GM12865 (cell line): ENCODE results near the gene PLAGL2.
A peak's percentile ranks its signal among the peaks of the same experiment; 100 is the strongest.
"Not testable (repeated sequence)": the region's sequence is repeated elsewhere in the genome, so short reads cannot be mapped to it uniquely, and the experiment has no call there.

Experiments used
- DNase-seq: peaks from one replicate; pipeline ENCODE4 v3.0.0; 2010; ENCODE audit warnings: low read depth
- H3K4me3 ChIP-seq: 2 replicates; pipeline ENCODE4 v1.5.1; 2011; ENCODE audit warnings: mild to moderate bottlenecking, low read depth, low read length, control low read depth
- TF ChIP-seq, protein P1 (sequence below): IDR thresholded peaks from 2 replicates; pipeline ENCODE4 v1.5.1; 2011; ENCODE audit warnings: low read length, control low read depth, low read depth, inconsistent platforms; ENCODE audit not compliant: insufficient read depth; ENCODE audit errors: missing control alignments

The PLAGL2 gene, protein sequence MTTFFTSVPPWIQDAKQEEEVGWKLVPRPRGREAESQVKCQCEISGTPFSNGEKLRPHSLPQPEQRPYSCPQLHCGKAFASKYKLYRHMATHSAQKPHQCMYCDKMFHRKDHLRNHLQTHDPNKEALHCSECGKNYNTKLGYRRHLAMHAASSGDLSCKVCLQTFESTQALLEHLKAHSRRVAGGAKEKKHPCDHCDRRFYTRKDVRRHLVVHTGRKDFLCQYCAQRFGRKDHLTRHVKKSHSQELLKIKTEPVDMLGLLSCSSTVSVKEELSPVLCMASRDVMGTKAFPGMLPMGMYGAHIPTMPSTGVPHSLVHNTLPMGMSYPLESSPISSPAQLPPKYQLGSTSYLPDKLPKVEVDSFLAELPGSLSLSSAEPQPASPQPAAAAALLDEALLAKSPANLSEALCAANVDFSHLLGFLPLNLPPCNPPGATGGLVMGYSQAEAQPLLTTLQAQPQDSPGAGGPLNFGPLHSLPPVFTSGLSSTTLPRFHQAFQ

DNA sequence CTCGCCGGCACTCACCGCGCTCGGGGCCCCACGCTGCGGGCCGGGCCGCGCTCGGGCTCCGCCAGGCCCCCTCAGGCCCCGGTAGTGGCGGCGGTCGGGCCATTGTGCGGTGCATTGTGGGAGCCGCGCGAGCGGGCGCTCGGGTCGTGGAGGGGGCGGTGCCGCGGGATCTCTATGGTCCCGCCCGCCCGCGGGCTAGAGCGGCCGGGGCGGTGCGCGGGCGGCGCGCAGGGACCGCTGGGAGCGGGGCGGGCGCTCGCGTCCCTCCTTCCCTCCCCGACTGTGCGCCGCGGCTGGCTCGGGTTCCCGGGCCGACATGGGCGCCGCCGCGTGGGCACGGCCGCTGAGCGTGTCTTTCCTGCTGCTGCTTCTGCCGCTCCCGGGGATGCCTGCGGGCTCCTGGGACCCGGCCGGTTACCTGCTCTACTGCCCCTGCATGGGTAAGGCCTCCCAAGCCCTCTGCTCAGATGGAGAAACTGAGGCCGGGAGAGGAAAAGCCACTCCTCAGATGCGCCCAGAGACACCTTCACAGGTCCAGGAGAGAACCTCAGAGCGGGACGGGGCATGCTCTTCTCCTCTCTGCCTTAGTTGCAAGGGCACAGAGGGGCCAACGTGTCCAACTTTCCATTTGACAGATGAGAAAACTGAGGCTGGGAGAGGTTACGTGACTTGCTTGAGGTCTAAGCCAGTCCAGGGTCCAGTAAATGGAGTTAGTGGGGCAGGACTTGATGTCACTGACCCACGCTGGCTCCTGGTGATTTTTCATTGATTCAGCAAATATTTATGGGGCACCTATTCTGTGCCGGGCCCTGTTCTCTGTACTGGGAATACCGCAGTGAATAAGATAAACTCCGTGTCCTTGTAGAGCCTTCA is at the start of gene PLAGL2, which contains the start of gene POFUT1:
Gene PLAGL2, minus strand, starts transcription at position 118 of the 873 bp plus-strand sequence. CDS start 5,565 bp downstream, outside the sequence.
Gene POFUT1, plus strand, starts transcription at position 255 of the 873 bp plus-strand sequence. Its CDS starts 62 bp downstream, at position 317.
- TF ChIP-seq, protein P1, sequence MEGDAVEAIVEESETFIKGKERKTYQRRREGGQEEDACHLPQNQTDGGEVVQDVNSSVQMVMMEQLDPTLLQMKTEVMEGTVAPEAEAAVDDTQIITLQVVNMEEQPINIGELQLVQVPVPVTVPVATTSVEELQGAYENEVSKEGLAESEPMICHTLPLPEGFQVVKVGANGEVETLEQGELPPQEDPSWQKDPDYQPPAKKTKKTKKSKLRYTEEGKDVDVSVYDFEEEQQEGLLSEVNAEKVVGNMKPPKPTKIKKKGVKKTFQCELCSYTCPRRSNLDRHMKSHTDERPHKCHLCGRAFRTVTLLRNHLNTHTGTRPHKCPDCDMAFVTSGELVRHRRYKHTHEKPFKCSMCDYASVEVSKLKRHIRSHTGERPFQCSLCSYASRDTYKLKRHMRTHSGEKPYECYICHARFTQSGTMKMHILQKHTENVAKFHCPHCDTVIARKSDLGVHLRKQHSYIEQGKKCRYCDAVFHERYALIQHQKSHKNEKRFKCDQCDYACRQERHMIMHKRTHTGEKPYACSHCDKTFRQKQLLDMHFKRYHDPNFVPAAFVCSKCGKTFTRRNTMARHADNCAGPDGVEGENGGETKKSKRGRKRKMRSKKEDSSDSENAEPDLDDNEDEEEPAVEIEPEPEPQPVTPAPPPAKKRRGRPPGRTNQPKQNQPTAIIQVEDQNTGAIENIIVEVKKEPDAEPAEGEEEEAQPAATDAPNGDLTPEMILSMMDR = peak; percentile 29
- peak; percentile 94 for DNase-seq
- H3K4me3 ChIP-seq = peak within 1 kb of the TSS; percentile 98

DNA sequence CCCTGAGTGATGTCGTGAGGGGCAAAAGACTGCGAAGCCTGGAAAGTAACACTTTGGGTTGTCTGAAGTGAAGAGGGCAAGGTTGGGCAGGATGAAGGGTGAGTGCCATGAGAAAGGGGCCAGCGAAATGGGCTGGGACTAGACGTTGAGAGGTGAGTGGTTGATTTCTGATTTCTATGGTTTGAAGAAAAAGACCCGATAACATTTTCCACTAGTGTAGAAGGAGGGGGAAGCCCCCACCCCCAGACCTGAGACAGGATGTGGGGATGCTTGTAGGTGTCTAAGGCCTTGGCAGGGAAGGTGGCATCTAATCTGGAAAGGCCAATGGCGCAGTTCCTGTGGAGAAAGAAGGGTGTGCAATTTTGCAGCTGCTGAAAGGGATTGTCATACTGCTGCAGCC is 44.6 kb upstream of the PLAGL2 start:
- TF ChIP-seq, protein P1 = no peak
- H3K4me3 ChIP-seq = no peak overlapping the region
- DNase-seq = peak; percentile 22

DNA sequence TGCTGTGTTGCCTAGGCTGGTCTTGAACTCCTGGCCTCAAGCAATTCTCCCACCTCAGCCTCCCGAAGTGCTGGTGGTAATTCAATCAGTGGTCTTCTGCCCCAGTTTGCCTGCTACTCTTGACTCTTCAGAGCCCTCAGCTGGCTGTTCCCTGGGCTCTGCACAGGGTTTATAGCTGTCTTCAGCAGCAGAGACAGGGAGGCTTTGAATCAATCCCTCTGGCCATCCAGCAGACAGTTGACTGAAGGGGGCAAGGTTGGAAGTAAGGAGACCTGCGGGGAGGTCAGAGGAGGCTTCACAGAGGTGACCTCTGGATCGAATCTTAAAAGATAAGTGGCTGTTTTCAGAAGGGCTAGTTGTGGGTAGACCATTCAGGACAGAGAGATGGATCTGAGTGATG is 43.9 kb upstream of the PLAGL2 start:
- TF ChIP-seq, protein P1 = no peak
- DNase-seq = no peak

DNA sequence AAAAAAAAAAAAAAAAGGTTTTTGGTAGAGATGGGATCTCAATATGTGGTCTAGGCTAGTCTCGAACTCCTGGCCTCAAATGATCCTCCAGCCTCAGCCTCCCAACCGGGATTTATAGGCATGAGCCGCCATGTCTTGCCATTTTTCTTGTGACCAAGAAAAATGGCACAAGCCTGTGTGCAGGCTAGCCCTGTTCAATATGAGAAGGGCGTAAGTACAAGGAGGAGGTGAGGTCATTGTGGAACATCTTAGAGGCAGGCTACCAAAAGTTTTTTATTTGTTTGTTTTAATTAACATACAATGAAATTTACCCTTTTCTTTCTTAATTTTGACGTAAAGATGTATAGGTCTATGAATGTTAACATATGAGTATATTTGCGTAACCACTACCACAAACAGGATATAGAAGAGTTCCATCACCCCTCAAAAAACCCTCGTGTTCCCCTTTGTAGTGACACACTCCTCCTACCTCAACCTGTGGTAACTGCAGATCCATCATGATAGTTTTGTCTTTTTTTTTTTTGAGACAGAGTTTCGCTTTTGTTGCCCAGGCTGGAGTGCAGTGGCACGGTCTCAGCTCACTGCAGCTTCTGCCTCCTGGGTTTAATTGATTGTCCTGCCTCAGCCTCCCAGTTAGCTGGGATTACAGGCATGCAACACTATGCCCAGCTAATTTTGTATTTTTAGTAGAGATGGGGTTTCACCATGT is 41.6 kb upstream of the PLAGL2 start:
- DNase-seq = no peak
- H3K4me3 ChIP-seq = no peak overlapping the region
- TF ChIP-seq, protein P1 = no peak

More for the DNA sequence above, 43.9 kb upstream of the PLAGL2 start:
- H3K4me3 ChIP-seq = no peak overlapping the region

DNA sequence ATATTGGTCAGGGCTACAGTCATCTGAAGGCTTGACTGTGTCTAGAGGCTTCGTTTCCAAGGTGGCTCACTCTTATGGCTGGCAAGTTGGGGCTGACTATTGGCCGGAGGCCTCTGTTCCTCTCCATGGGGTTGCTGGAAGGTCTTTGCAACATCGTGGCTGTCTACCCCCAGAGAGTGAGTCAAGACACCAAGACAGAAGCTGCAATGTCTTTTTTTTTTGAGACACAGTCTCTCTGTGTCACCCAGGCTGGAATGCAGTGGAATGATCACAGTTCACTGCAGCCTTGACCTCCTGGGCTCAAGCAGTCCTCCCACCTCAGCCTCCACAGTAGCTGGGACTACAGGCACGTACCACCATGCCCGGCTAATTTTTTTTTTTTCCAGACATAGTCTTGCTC is 40.5 kb upstream of the PLAGL2 start:
- TF ChIP-seq, protein P1 = no peak
- H3K4me3 ChIP-seq = no peak overlapping the region
- DNase-seq = no peak

DNA sequence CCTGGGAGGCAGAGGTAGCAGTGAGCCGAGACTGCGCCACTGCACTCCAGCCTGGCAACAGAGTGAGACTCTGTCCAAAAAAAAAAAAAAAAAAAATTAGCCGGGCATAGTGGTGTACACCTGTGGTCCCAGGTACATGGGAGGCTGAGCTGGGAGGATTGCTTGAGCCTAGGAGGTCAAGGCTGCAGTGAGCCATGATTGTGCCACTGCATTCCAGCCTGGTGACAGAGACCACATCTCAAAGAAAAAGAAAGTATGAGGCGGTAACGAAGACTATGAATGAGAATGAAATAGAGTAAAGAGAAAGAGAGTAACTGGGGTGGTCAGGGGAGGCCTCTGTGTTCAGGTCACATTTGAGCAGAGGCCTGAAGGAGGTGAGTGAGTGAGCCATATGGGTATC is 38.7 kb upstream of the PLAGL2 start:
- DNase-seq, H3K4me3 ChIP-seq: not testable (repeated sequence)
